NCI-H2107 (cell line): ENCODE data around the gene MBNL3.

Experiments used
- DNase-seq: peaks from one replicate; lab custom pipeline; 2025; lab: John Stamatoyannopoulos, UW

The MBNL3 gene

DNA sequence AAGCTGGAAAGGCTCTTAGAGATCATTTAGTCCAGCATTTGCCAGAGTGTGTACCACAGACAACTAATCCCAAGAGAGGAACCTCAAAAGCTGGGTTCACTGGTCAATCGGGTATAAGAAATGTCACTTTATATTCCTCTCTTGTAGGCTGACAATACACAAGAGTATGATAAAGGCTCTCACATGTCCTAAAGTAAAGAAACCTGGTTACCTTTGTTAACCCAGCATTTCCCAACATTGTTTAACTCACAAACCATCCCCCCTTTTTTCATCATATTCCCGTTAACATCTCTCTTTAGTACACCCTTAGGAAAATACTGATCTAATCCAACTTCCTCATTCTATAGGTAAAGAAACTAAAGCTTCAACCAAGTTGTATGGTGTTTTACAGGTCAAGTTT is 74.4 kb downstream of the MBNL3 start:
- no peak for DNase-seq

DNA sequence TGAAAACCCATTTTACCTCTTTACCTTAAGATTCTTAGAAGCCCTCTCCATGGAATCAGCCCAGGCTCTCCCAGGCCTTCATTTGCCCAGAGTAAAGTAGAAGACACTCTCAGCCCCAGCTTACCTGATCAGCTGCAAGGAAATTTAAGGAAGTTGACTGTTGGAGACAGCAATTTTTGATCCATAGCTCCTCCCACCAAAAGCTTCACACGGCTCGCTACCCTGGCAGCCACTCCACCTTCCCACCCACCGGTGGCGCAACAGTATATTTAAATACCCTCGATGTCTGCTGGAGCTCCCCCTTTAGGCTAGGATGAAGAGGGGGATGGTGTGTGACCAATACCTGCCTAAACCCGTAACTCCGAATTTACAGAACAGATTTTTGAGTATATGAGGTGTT is 75.4 kb downstream of the MBNL3 start:
- no peak for DNase-seq

DNA sequence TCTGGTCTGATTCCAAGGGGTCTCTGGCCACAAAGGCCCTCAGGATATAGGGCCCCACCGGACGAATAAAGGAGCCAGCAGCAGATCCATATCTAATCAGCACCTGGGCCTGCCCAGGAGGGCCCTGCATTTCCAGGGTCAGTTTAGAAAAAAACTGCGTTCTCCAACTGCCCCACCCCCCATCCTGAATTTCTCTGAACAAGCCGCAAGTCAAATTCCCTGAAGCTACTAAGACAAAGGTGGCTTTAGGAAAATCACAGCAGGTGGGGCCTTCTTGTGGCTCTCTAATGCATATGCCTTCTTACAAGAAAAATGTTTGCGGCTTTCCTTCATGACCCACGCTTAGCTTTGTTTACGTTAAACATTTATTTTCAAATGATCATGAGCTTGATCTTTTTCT is 76.6 kb downstream of the MBNL3 start:
- DNase-seq: no peak

DNA sequence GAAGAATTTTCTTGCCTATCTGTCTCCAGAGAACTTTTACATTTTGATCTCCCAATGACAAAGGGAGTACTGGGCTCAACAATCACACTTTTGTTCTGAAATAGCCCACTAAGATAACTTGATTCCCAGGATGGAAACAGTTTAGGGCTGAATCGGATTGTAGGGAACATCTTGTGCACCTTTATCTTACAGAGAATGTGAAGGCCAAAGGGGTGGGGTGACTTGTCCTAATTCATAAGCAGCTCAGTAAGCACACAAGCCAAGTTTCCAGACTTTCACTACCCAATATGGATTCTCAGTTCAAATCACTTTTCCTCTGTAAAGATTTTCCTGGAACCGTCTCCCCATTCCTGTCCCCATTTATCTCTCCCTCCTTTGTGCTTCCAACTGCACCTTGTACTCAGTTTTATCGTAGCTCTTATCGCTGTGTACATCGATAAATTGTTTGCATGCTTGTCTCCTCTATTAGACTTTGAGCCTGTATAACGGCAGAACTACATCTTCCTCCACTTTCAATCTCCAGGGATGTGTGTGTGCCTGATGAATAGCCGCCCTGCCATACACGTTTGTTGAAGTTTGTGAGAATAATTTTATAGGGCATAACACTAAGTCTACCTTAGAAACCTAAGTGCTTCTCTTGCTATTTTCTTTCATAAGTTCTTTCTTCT is 77.4 kb downstream of the MBNL3 start:
- DNase-seq: no peak

DNA sequence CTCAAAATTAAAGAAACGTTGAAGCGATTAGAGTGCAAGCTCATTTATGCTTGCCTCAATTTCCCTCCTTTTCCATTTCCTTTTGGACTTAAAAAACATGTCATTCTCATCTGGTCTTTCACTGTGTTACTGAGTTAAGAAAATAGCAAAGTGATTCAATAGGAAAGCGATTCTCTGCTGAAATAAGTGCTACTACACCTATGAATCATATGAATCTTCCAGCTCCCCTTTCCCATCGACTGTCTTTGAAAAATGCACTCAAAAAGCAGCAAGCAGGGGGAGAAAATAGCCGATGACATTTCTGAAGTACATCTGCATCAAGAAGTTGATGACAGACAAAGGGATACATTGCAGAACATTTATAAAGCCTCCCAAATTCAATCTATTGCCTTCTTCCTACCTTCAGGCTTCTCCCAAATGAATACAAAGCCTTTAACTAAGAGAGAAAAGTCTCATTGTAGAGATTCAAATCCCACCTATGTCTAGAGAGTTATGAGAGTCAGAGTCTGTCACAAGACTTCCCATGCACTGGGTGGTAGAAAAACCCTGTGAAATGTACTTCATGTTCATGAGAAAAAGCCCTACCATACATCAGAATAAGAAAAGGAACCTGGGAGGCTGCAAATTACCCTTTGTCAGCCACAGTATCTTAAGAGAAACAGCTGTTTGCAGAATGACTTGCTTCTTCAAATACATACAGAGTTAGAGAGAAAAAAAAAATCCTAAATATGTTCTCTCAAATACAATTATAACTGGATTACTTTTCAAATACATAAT is 78.9 kb downstream of the MBNL3 start:
- DNase-seq: no peak

DNA sequence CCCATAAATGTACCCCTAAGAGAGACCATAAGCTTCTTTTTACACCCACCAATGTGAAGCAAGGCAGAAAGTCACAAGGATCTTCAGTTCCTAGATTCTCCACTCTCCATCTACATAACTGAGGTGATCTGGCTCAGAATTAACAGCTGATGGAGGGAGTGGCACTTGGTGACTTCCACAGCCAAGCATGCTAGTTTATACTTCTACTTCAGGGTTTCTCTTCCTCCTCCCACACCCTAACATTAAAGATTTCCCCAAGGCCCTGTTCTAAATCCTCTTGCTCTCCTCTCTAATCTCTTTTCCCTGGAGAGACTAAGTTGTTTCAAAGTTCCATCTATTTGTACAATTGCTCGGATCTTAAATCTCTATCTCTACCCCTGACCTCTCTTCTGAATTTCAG is 81.1 kb downstream of the MBNL3 start:
- DNase-seq: no peak

DNA sequence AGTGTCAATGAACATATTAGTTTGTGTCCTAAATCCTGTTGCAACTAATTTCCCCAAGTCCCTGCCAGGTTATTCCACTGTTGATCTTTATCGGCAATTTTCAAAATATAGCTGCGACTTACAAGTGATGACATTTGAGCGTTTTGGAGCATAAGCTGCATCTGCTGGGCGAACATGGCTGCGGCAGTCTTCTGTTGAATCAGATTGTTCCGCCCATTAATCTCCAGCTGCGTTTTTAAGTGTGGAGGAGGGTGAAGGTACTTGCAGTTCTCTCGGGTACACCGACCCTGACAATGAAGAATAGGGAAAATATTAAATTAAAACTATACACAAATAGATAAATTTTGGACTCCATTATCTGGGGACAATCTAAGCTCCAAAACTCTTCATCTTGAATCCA is 82.7 kb downstream of the MBNL3 start:
- DNase-seq: no peak

DNA sequence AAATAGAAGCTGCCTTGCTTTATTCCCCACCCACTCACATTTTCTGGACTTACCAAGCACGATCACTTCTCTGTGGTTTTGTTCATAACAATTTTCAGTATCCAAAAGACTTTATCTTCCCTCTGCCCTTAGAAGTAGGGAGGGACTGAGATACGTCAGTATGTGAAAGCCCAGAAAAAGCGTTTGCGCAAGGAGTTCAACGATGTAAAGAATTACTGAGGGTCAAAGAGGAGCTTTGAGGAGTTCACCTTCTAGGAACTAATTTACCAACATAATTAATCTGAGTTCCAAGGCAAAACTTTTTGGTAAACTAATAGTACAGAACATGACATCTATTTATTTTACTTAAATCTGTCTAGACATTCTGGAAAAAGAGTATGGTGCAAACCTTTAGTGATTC is 84.6 kb downstream of the MBNL3 start:
- DNase-seq: no peak

DNA sequence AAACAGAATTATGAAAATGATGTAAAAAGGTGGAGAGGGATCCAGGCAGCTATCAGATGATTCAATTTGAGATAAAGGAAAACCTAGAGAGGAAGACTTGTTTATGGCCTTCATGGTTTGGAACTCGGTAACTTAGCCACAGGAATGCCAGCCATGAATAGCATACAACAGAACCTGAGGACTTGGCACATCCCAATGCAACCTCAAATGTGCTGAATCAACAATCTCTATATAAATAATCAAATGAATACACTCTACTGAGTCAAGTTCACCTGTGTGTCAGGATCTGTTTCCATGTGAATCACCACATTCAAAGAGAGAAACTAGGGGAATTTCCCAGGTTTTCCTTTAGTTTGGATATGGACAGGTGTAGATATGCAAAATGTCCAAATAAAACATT is 86.9 kb downstream of the MBNL3 start:
- no peak for DNase-seq

DNA sequence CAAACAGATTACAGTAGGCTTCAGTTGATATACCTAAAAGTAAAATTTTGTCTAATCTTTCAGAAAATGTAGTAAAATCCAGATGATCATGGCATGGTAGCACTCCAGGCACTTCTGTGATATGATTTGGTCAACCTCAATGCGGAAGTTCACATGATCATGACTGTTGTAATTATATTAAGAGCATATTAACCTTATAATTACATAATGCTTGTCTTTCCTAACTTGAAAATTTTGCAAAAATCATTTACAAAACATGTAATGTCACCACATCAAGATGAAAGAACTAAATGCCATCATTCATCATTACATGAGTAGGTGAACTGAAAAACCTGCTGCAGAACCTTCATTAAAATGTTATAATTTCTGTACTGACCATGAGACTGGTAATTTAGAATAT is 88.1 kb downstream of the MBNL3 start:
- no peak for DNase-seq

DNA sequence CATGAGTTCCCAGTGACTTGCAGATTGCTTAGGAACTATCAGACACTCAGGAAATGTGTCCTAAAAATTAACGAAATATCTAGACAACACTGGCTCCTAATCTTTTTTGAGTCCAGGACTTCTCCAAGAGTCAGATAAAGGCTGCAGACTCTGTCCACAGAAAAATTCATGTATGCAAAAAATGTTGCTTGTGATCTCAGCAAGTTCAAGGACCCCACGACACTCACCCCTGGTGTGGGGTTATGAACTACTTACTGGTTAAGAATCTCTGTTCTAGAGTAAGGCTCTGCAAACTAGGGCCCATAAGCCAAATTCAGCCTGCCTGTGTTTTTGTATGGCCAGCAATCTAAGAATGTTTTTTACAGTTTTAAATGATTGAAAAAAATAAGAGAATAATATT is 93.2 kb downstream of the MBNL3 start:
- DNase-seq: no peak

DNA sequence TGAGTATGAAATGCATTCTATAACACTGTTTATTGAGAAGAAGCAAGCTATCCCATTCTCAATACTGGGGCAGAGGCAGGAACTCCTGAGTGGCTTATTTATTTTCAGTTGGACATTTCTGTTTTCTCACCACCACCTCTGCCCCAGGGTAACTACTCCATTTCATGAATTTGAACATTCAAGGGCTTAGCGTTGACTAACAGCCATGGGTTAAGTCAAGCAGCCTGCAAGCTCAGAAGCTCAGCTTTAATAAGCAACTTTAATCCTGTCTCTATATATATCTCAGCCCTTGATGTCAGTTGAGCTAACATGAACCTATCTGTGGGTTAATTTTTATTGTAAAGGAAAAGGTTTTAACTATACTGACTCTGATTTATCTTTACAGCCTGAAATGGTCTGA is 93.8 kb downstream of the MBNL3 start:
- DNase-seq: no peak

DNA sequence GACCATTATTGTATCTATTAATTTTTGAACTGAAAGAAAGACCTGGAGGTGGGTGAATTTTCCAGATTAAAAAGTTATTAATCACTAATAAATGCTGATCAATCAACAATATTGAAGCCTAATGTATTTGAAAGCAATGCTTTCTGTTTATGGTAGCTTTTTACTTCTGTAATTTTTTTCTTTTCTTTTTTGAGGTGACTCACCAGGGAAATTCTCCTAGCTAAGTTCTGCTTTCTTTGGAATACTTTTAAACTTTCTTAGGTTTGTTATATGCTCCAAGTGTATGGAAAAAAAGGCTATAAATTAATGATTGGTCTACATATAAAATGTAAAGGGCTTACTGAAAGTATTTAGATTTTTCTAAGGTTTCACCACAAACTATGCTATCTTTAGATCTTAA is 94.2 kb downstream of the MBNL3 start:
- no peak for DNase-seq

DNA sequence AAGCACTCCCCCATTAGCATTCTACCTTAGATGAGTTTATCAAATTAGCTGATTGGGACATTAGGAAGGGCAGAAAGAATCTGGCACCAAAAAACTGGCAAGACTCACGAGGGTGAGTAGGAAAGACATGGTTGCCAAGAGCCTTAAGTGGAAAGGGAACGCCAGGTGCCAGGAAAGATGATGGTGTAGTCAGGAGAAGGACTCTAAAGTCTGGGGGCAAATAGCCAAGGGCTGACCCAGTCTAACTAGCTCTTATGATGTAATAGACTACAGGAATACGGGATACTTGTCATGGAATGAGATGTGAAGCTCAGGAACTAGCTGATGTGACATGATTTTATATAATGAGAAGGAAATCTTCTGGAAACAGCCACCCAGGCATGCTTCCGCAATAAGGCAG is 94.8 kb downstream of the MBNL3 start:
- no peak for DNase-seq

DNA sequence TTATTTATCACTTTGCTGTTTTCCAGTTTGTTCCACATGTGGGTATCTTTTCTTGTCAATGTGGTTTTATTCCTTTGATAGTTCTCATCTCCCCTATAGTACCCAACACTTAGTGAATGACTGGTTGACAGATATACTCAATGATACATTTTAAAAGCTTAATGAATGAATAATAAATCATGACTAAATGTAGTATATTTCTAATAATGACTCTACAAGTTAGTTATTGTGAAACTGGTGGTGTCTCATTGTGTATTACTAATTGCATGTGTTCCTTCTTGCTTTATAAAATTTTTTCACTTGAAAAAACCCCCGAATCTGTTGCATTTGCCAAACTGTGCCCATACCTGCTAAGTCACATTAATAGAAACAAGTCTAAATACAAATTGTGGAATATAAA is 95.4 kb downstream of the MBNL3 start:
- DNase-seq: no peak

DNA sequence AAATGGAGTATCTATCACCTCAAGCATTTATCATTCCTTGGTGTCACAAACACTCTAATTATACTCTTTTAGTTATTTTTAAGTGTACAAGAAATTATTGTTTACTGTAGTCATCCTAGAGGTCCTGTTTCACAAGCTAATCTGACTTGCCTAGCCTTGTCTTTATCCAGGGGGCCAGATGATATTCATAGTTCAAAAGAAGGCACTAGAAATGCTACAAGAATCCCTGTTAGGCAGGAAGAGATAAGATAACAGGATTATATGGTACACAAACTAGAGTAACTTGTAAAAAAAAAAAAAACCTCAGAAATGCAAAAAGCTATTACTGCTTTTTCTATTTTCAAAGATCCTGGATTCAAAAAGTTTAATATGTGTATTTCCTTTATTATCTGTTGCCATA is 95.8 kb downstream of the MBNL3 start:
- DNase-seq: no peak

DNA sequence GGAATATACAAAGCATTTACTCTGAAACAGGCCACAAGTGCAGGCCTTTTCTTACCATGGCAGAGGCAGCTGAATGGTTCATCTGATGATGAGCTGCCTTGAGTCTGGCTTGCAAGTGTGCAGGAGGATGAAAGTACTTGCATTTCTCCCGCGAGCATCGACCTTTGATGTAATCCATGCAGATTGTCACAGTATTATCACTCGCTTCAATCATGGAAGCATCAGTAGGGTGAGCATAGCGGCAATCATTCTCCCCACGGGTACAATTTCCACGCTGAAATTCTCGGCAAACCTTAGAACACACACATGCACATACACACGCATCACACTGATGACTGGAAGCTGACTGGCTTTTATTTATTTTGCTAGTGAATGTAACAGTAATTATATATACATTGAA is 98.0 kb downstream of the MBNL3 start:
- DNase-seq: no peak

DNA sequence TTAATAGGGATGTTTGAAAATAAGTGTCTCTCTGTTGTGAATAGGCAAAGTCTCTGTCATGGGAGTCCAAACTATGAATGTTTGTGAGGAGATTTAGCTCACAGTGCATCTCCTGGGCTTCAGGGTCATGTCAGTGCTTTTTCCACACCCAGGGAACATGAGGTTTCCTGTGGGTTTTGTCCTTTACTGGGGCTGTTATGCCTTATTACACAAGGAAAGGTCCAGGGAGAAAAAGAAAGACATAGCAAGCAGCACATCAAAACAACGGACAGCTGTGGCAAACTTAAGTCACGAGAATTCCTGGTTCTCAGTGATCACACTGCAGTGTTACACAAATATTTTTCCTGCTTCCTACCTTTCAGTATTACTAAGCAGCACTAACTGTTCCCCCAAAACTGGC is 99.4 kb downstream of the MBNL3 start:
- no peak for DNase-seq

DNA sequence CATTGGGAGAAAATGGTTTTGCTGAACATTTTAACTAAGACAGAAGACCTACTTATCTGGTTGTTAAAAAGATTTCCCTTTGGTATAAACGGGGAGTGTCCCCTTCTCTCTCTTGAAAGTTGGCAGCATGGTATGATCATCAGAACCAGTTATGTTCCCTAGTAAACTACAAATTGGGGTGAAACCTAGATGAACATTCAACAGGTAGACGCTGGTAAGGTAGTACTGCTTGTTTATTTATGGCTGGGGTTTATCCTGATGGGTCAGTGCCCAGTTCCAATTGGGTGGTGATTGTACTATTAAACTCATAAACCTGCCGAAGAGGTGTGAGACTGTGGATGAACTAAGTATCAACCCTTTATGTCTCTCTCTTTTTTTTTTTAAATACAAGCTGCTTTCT is 100.5 kb downstream of the MBNL3 start:
- DNase-seq: no peak

DNA sequence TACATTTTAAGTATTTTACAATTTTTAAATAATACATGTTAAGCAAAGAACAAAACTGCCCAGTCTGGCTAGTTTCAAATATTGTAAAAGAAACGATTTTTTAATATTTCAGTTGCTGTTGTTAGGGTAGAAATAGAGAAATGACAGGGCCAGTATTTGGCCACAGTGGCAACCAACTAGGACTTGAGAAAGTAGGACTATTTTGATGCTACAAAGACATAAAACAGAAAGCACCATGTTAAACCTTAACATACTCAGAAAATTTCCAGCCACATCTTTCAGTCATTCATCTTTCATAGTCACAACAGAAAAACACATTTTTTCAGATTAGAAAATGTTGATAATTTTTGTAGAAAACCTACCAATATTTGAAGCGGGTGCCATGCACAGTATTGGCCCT is 104.5 kb downstream of the MBNL3 start:
- DNase-seq: no peak

DNA sequence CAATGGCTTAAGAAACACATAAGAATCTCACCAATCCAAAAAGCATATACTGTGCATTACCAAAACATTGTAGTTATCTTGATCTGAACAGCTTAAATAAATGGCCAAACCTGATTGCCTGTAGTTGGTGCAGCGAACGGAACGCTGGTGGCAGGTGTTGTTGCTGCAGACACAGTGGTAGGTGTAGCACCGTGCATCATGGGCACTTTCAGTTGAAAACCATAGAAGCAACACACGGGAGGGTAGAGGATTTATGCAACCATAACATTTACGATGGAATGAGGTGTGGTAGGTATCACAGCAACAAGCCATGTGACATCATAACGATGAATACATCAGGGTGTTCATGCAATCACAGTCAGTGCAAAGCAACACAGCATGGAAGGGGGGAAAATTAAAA is 106.8 kb downstream of the MBNL3 start:
- DNase-seq: no peak

DNA sequence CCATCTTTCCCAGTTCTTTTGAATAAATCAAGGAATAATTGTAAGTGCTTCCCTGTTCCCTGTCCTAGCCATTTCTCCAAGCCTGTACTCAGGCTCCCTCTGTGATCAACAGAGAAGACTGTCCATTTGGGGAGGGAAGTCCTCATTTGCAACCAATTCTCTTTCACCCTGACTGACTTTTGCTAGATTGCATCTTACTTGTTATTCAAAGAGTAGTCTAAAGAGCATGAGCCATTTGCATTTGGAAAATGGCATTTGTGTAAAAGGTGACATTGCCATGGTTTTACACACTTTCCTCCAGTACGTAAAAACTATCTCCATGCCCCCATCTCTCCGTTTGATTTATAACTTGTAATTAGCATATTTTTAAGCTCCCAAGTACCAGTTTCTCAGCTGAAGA is 110.6 kb downstream of the MBNL3 start:
- no peak for DNase-seq

DNA sequence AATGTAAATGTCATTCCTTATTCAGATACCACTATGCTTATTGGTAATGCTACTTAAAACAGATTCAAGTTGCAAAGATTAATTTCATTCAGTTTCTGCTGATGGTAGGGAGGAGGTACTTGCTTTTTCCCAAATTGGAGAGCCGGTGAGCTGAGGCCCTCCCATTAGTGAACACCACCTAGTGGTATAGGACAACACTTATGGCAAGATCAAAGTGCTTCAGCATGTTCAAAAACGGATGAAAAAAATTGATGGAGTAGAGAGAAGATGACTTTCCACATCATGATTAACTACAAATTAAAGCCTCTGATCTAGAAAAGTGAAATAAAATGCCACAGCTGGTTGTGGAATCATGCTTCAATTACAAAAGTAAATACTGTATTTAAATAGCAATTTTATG is 112.9 kb downstream of the MBNL3 start:
- DNase-seq: no peak

DNA sequence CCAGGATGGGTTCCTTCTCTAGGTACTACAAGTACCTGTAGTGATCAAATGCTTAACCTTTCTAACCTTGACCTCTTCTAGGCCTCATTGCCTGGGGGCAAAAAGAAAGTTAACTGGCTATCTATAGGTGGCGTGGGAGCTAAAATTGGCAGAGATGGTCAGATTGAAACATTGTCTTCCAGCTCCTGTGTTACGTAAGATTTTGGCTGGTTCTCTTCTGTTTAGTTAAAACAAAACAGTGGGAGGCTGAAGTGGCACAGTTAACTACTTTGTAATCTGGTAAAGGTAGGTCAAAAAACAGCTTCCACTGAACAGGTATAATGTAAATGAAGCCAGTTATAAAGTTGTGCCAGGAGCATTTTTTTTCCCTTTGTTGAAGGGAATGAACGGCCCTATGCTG is 115.2 kb downstream of the MBNL3 start:
- DNase-seq: no peak
